ENCODE results near the gene RAB3GAP1.

DNA sequence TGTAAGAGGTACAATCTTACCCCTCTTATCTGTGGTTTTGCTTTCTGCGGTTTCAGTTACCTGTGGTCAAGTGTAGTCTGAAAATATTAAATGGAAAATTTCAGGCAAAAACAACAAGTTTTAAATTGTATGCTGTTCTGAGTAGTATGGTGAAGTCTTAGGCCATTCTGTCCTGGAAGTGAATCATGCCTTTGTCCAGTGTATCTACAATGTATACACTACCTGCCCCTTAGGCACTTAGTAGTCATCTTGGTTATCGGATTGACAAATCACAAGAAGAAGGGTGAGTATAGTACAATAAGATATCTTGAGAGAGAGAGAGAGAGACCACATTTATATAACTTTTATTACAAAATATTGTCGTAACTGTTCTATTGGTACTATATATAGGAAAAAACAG lies 43.5 kb downstream of the RAB3GAP1 start:
- TF ChIP-seq CTCF (IDR thresholded peaks at IDR 0.05) (no peak), POLR2A (IDR thresholded peaks at IDR 0.05) (no peak)

Data from adrenal gland (tissue), 5 donors.